HepG2 (cell line): ENCODE data around the gene NFXL1. TPM values are rescaled to one million over a fixed set of nuclear protein-coding genes. Genes with fewer than 3 reads are reported as not detected.

Experiments used
- AKAP8 ChIP-seq: sonication (generic); formaldehyde crosslinking; IDR thresholded peaks from 2 replicates; pipeline ENCODE4 v1.5.1; 2020; ENCODE audit warnings: mild to moderate bottlenecking, missing genetic modification reagents
- FOXP4 ChIP-seq: sonication (generic); formaldehyde crosslinking; IDR thresholded peaks from 2 replicates; pipeline ENCODE4 v1.4.0; 2020; ENCODE audit warnings: missing genetic modification reagents
- HDAC6 ChIP-seq: fragments of 200-600 bp; sonication (generic); IDR thresholded peaks from 2 replicates; pipeline ENCODE4 v1.7.0; 2017; ENCODE audit warnings: mild to moderate bottlenecking, antibody characterized with exemption, low read length, low read depth
- KDM5B ChIP-seq: sonication (generic); formaldehyde crosslinking; IDR thresholded peaks from 2 replicates; pipeline ENCODE4 v1.4.0; 2020; ENCODE audit warnings: missing genetic modification reagents, mild to moderate bottlenecking, borderline replicate concordance
- MZF1 ChIP-seq: sonication (generic); formaldehyde crosslinking; IDR thresholded peaks from 2 replicates; pipeline ENCODE4 v1.8.1; 2023; ENCODE audit warnings: mild to moderate bottlenecking, missing genetic modification reagents, borderline replicate concordance
- PBX3 ChIP-seq: sonication (generic); formaldehyde crosslinking; IDR thresholded peaks from 2 replicates; pipeline ENCODE4 v1.8.1; 2023; ENCODE audit warnings: missing genetic modification reagents, inconsistent platforms, borderline replicate concordance
- PLRG1 ChIP-seq: fragments of 450-650 bp; conservative IDR thresholded peaks from 2 replicates; pipeline ENCODE4 v1.6.1; 2016
- SNAPC2 ChIP-seq: sonication (generic); formaldehyde crosslinking; IDR thresholded peaks from 2 replicates; pipeline ENCODE4 v1.8.1; 2022; ENCODE audit warnings: mild to moderate bottlenecking, missing genetic modification reagents
- SRSF9 ChIP-seq: fragments of 200-400 bp; formaldehyde crosslinking; IDR thresholded peaks from 2 replicates; pipeline ENCODE4 v1.6.1; 2018; ENCODE audit warnings: borderline replicate concordance, mild to moderate bottlenecking, low read depth, low read length; ENCODE audit not compliant: insufficient read depth, poor library complexity, severe bottlenecking
- WIZ ChIP-seq: sonication (generic); formaldehyde crosslinking; IDR thresholded peaks from 2 replicates; pipeline ENCODE4 v1.5.1; 2020; ENCODE audit warnings: mild to moderate bottlenecking, missing genetic modification reagents
- ZBTB26 ChIP-seq: IDR thresholded peaks from 2 replicates; pipeline ENCODE4 v1.6.1; 2016; ENCODE audit warnings: missing compliant biosample characterization, missing genetic modification reagents, borderline replicate concordance
- ZNF609 ChIP-seq: sonication (generic); formaldehyde crosslinking; IDR thresholded peaks from 2 replicates; pipeline ENCODE4 v1.4.0; 2020; ENCODE audit warnings: mild to moderate bottlenecking, missing genetic modification reagents, borderline replicate concordance
- ZNF619 ChIP-seq: sonication (generic); formaldehyde crosslinking; IDR thresholded peaks from 2 replicates; pipeline ENCODE4 v1.4.0; 2020; ENCODE audit warnings: mild to moderate bottlenecking, missing genetic modification reagents
- ZNF687 ChIP-seq: sonication (generic); formaldehyde crosslinking; IDR thresholded peaks from 2 replicates; pipeline ENCODE4 v1.5.1; 2020; ENCODE audit warnings: mild to moderate bottlenecking, missing genetic modification reagents, moderate library complexity
- ZNF724P ChIP-seq: sonication (generic); formaldehyde crosslinking; IDR thresholded peaks from 2 replicates; pipeline ENCODE4 v1.8.0; 2022; ENCODE audit warnings: missing genetic modification reagents, borderline replicate concordance
- polyA plus RNA-seq, 8 experiments: library from polyadenylated mRNA; depleted of rRNA in 3 of 8; stranded (reverse) in 7 of 8; unstranded in 1 of 8; fragments of >200 nt; fragmentation: Illumina TruSeq in 4 of 8; extraction: Trizol in 4 of 8; gene quantifications; 2 replicates each; pipeline versions ENCODE4 v1.2.1 to v1.2.3, GENCODE V29; 2011 to 2016; ENCODE audit warnings: low read depth in 4 of 8, missing spikeins in 1 of 8, mixed read lengths in 1 of 8; ENCODE audit not compliant: insufficient read depth in 1 of 8
- total RNA-seq, 5 experiments: library from RNA; depleted of rRNA; stranded (reverse); fragments of >200 nt; fragmentation: Illumina TruSeq; extraction: Trizol; gene quantifications; 2 replicates each; pipeline ENCODE4 v1.2.3, GENCODE V29; 2016; ENCODE audit warnings: low read depth in 1 of 5

The NFXL1 gene
- total and polyA plus RNA-seq, 2 of the 13 experiments (the other 11 are each of a cell fraction or from before 2014, with no cell fraction given), result 12.0 to 18.6 TPM

GRCh38 chr4:47836641-47837093, 77.7 kb downstream of the NFXL1 start (continued):
- TF ChIP-seq MZF1 (CRISPR knock-in tag), result no peak
- TF ChIP-seq KDM5B, result no peak
- TF ChIP-seq HDAC6, result no peak
- TF ChIP-seq SRSF9, result no peak
- no peak for TF ChIP-seq FOXP4 (CRISPR knock-in tag)
- 0 out of 2 replicates have a peak, but pooled peaks have one; percentile 27 for TF ChIP-seq ZNF619 (CRISPR knock-in tag)
- TF ChIP-seq ZBTB26 (CRISPR knock-in tag), result no peak
- no peak for TF ChIP-seq PBX3 (CRISPR knock-in tag)
- TF ChIP-seq ZNF724P (CRISPR knock-in tag), result no peak
- no peak for TF ChIP-seq ZNF609 (CRISPR knock-in tag)
- 0 out of 2 replicates have a peak, but pooled peaks have one; percentile 68 for TF ChIP-seq SNAPC2 (CRISPR knock-in tag)
- no peak for TF ChIP-seq AKAP8 (CRISPR knock-in tag)
- TF ChIP-seq ZNF687 (CRISPR knock-in tag), result no peak; the same call in 1 of the 2 replicates
- no peak for TF ChIP-seq PLRG1
- no peak for TF ChIP-seq WIZ
